ENCODE results near the gene VPS9D1. TPM values are rescaled to one million over a fixed set of nuclear protein-coding genes. Genes with fewer than 3 reads are reported as not detected.
"Not testable (repeated sequence)": the region's sequence is repeated elsewhere in the genome, so short reads cannot be mapped to it uniquely, and the experiment has no call there.

Gene VPS9D1
- total and polyA plus RNA-seq, 3 donors from 2014 or later, result 22.4 to 26.9 (median 25.0) TPM

- H3K27me3 ChIP-seq, result no peaks in the 10 kb centered on the region
- DNase-seq, result no peak
- intact Hi-C loops (cut with DNase I; ENCODE audit: low total_unique reads), result no loop called here
- no peaks in the 10 kb centered on the region for H3K36me3 ChIP-seq (ENCODE audit: low read depth, missing control alignments)
- 84 to 91% methylated on average over 16 of the region's 16 CpGs for WGBS, 2 donors
- TF ChIP-seq POLR2A (IDR thresholded peaks at IDR 0.05) (no peak), CTCF (IDR thresholded peaks at IDR 0.05) (no peak)
- H3K4me1 ChIP-seq, result no peaks in the 10 kb centered on the region
- no peaks in the 10 kb centered on the region for H3K9me3 ChIP-seq
- no peak overlapping the region for H3K4me3 ChIP-seq
- no peak overlapping the region for H3K27ac ChIP-seq
Measured at GRCh38 chr16:89672177-89672941, 48.3 kb downstream of the VPS9D1 start.

DNA sequence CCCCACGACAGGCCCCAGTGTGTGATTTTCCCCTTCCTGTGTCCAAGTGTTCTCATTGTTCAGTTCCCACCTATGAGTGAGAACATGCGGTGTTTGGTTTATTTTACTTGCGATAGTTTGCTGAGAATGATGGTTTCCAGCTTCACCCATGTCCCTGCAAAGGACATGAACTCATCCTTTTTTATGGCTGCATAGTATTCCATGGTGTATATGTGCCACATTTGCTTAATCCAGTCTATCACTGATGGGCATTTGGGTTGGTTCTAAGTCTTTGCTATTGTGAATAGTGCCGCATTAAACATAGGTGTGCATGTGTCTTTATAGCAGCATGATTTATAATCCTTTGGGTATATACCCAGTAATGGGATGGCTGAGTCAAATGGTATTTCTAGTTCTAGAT is 49.1 kb downstream of the VPS9D1 start:
- DNase-seq; intact Hi-C loops (cut with DNase I; ENCODE audit: low total_unique reads); H3K4me1 ChIP-seq; H3K4me3 ChIP-seq; H3K27ac ChIP-seq; H3K9me3 ChIP-seq; H3K36me3 ChIP-seq (ENCODE audit: low read depth, missing control alignments); H3K27me3 ChIP-seq: not testable (repeated sequence)
- WGBS, 2 donors, result 87 to 97% methylated on average over 4 of the region's 4 CpGs

GRCh38 chr16:89670496-89671431 is 49.9 kb downstream of the VPS9D1 start:
- Histone ChIP-seq H3K27me3 (no peaks in the 10 kb centered on the region), H3K4me1 (no peaks in the 10 kb centered on the region), H3K27ac (no peak overlapping the region), H3K9me3 (no peaks in the 10 kb centered on the region), H3K4me3 (no peak overlapping the region), H3K36me3 (ENCODE audit: low read depth, missing control alignments) (no peaks in the 10 kb centered on the region)
- intact Hi-C loops (cut with DNase I; ENCODE audit: low total_unique reads), result no loop called here
- WGBS, 2 donors, result 85 to 86% methylated on average over 10 of the region's 10 CpGs
- no peak for DNase-seq
- no peak for TF ChIP-seq POLR2A (IDR thresholded peaks at IDR 0.05)
- no peak for TF ChIP-seq CTCF (IDR thresholded peaks at IDR 0.05)

DNA sequence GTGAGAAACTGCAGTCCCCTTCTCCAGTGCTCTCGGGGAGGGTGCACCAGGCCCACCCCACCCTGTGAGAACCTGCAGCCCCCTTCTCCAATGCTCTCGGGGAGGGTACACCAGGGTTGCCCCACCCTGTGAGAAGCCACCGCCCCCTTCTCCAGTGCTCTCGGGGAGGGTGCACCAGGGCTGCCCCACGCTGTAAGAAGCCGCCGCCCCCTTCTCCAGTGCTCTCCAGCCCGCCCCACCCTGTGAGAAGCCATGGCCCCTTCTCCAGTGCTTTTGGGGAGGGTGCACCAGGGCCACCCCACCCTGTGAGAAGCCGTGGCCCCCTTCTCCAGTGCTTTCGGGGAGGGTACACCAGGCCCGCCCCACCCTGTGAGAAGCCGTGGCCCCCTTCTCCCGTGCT is 50.9 kb downstream of the VPS9D1 start:
- DNase-seq, result no peak
- WGBS, 2 donors, result 94 to 99% methylated on average over 5 to 7 of the region's 13 CpGs
- H3K4me1 ChIP-seq, result no peaks in the 10 kb centered on the region
- no peaks in the 10 kb centered on the region for H3K9me3 ChIP-seq
- H3K4me3 ChIP-seq, result no peak overlapping the region
- H3K36me3 ChIP-seq (ENCODE audit: low read depth, missing control alignments), result no peaks in the 10 kb centered on the region
- TF ChIP-seq POLR2A (IDR thresholded peaks at IDR 0.05) (no peak), CTCF (IDR thresholded peaks at IDR 0.05) (no peak)
- no peaks in the 10 kb centered on the region for H3K27me3 ChIP-seq
- no peak overlapping the region for H3K27ac ChIP-seq
- intact Hi-C loops (cut with DNase I; ENCODE audit: low total_unique reads), result no loop called here

DNA sequence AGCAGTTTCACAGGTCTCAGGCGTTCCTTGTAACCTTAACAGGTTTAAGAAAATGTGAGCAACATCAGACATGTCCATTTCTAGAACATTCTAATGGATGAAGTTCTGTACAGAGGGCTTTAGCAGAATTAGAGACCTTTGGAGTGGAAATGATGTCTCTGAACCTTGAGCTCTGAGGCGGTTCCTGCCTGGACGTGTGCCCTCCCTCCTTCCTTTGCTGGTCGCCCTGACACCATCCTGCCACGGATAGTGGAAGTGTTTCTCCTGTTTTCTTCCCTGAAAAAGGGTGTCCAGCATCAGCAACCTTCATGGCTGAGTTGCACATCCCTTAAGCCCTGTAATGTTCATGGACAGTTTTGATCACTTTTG is 51.9 kb downstream of the VPS9D1 start:
- Histone ChIP-seq H3K4me3 (no peak overlapping the region), H3K4me1 (no peaks in the 10 kb centered on the region), H3K9me3 (no peaks in the 10 kb centered on the region), H3K36me3 (ENCODE audit: low read depth, missing control alignments) (no peaks in the 10 kb centered on the region), H3K27ac (no peak overlapping the region), H3K27me3 (no peaks in the 10 kb centered on the region)
- WGBS, 2 donors, result 86% methylated on average over 5 of the region's 5 CpGs
- DNase-seq, result no peak
- intact Hi-C loops (cut with DNase I; ENCODE audit: low total_unique reads), result no loop called here
- TF ChIP-seq CTCF (IDR thresholded peaks at IDR 0.05), result no peak
- TF ChIP-seq POLR2A (IDR thresholded peaks at IDR 0.05), result no peak
